ENCODE results near the gene ANKS4B.

Gene ANKS4B

DNA sequence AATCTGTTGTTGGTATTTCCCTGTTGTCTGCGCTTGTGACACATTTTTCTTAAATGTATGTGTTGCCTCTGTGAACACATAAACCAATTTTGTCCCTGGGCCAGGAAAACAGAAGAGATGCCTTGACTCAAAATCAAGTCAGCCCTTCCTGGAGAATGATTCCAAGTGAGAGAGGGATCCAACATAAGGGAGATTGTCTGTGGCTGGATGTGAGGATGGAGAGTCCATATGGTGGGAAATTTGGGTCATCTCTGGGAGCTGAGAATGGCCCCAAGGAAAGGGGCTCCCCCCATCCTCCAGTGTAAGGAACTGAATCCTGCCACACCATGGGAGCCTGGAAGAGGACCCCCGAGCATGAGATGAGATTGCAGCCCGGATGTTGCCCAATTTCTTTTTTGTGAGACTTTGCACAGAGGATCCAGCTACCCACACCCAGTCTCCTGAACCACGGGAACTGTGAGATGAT, 31.1 kb downstream of the ANKS4B start:
- no peaks in the 10 kb centered on the region for H3K36me3 ChIP-seq (replicated peaks in 1 of 2; ENCODE audit: control insufficient read depth in 2 of 2, insufficient read depth in 2 of 2, low read length in 2 of 2)
- no peak overlapping the region for H4K91ac ChIP-seq (ENCODE audit: low read depth, low read length, poor library complexity)
- no peak overlapping the region for H3K4ac ChIP-seq (ENCODE audit: low read length)
- H2AFZ ChIP-seq (ENCODE audit: low read length): peak overlapping the region; percentile 83
- no peaks in the 10 kb centered on the region for H3K9me3 ChIP-seq (replicated peaks in 1 of 2; ENCODE audit: control insufficient read depth in 2 of 2, insufficient read depth in 1 of 2, low read depth in 1 of 2, low read length in 2 of 2)
- no CpG with 5 or more reads among the region's 4 CpGs for WGBS, 2 donors (ENCODE audit: extremely low coverage in 2 of 2, insufficient read length in 2 of 2, insufficient replicate concordance in 1 of 2)
- no peak overlapping the region for H2BK5ac ChIP-seq (ENCODE audit: low read length)
- DNase-seq (ENCODE audit: low spot score): no peak
- H2BK12ac ChIP-seq (ENCODE audit: low read length): no peak overlapping the region
- no peak overlapping the region for H2BK15ac ChIP-seq (ENCODE audit: low read length)
- peaks cover 10 to 11% of the 10 kb centered on the region in 2 donors for H3K4me1 ChIP-seq (ENCODE audit: control insufficient read depth in 2 of 2, insufficient read depth in 1 of 2, low read depth in 1 of 2, low read length in 2 of 2)
- H4K8ac ChIP-seq (ENCODE audit: low read depth, low read length): no peak overlapping the region
- H3K9ac ChIP-seq (ENCODE audit: low read depth, low read length, poor library complexity): no peak overlapping the region
- H3K4me3 ChIP-seq (ENCODE audit: low read length in 2 of 2): no peak overlapping the region
- no peak overlapping the region for H3K18ac ChIP-seq (ENCODE audit: low read length)
- H3K27ac ChIP-seq (replicated peaks; ENCODE audit: low read length): no peak overlapping the region
- no peak overlapping the region for H3K4me2 ChIP-seq (ENCODE audit: insufficient read depth, low read length, poor library complexity, severe bottlenecking)
- H3K23ac ChIP-seq (ENCODE audit: low read depth, low read length, poor library complexity): no peak overlapping the region
- no peak overlapping the region for H2BK120ac ChIP-seq (ENCODE audit: low read depth, low read length)
- H3K14ac ChIP-seq (ENCODE audit: low read length): no peak overlapping the region
- no peaks in the 10 kb centered on the region for H3K27me3 ChIP-seq (ENCODE audit: control insufficient read depth in 3 of 3, insufficient read depth in 3 of 3, low read depth in 1 of 3, low read length in 3 of 3)
- H2AK5ac ChIP-seq (ENCODE audit: low read depth, low read length): no peak overlapping the region
- no peaks in the 10 kb centered on the region for H3K79me1 ChIP-seq (ENCODE audit: low read depth, low read length)

DNA sequence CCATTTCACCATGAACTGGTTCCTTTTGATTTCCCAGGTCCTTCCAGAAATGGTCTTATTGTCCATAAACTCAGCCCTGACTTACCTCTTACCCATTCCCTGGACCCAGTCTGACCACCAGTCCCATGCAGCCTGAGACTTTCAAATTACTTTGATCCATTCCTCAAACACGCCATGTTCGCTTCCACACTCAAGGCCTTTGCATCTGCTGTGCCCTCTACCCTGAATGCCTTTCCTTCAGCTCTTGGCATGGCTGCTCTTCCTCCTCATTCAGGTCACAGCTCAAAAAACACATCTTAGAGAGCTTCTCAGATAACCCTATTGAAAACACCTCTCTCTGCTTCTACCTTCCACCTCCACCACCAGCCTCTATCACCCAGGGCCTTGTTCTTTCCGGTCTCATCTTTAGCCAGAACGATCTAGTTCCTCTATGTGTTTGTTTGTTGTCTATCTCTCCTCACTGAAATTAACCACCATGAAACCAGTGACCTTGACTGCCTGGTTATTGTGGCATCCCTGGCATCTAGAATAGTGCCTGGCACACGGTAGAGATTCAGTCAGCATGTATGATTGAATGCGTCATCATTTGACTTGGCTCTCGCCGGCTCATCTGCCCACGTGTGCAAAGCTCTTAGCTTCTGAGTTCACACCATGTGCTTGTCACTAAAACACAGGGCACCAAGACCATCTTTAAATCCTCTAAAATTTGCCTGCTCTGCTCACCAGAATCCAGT, 31.8 kb downstream of the ANKS4B start:
- Histone ChIP-seq H3K4me3 (ENCODE audit: low read length in 2 of 2) (no peak overlapping the region), H3K9me3 (replicated peaks in 1 of 2; ENCODE audit: control insufficient read depth in 2 of 2, insufficient read depth in 1 of 2, low read depth in 1 of 2, low read length in 2 of 2) (no peaks in the 10 kb centered on the region), H3K36me3 (replicated peaks in 1 of 2; ENCODE audit: control insufficient read depth in 2 of 2, insufficient read depth in 2 of 2, low read length in 2 of 2) (no peaks in the 10 kb centered on the region), H3K4ac (ENCODE audit: low read length) (no peak overlapping the region), H2BK15ac (ENCODE audit: low read length) (no peak overlapping the region), H3K4me2 (ENCODE audit: insufficient read depth, low read length, poor library complexity, severe bottlenecking) (no peak overlapping the region), H2AK5ac (ENCODE audit: low read depth, low read length) (no peak overlapping the region), H3K27me3 (ENCODE audit: control insufficient read depth in 3 of 3, insufficient read depth in 3 of 3, low read depth in 1 of 3, low read length in 3 of 3) (no peaks in the 10 kb centered on the region), H3K27ac (replicated peaks; ENCODE audit: low read length) (no peak overlapping the region), H4K8ac (ENCODE audit: low read depth, low read length) (no peak overlapping the region), H3K4me1 (ENCODE audit: control insufficient read depth in 2 of 2, insufficient read depth in 1 of 2, low read depth in 1 of 2, low read length in 2 of 2) (peaks cover 10 to 11% of the 10 kb centered on the region in 2 donors), H3K18ac (ENCODE audit: low read length) (no peak overlapping the region), H2BK120ac (ENCODE audit: low read depth, low read length) (no peak overlapping the region), H4K91ac (ENCODE audit: low read depth, low read length, poor library complexity) (no peak overlapping the region), H3K23ac (ENCODE audit: low read depth, low read length, poor library complexity) (no peak overlapping the region), H3K79me1 (ENCODE audit: low read depth, low read length) (no peaks in the 10 kb centered on the region), H3K9ac (ENCODE audit: low read depth, low read length, poor library complexity) (no peak overlapping the region), H2BK5ac (ENCODE audit: low read length) (no peak overlapping the region), H2BK12ac (ENCODE audit: low read length) (no peak overlapping the region), H3K14ac (ENCODE audit: low read length) (no peak overlapping the region), H2AFZ (ENCODE audit: low read length) (no peak overlapping the region)
- no peak for DNase-seq (ENCODE audit: low spot score)
- no CpG with 5 or more reads among the region's 9 CpGs for WGBS, 2 donors (ENCODE audit: extremely low coverage in 2 of 2, insufficient read length in 2 of 2, insufficient replicate concordance in 1 of 2)

DNA sequence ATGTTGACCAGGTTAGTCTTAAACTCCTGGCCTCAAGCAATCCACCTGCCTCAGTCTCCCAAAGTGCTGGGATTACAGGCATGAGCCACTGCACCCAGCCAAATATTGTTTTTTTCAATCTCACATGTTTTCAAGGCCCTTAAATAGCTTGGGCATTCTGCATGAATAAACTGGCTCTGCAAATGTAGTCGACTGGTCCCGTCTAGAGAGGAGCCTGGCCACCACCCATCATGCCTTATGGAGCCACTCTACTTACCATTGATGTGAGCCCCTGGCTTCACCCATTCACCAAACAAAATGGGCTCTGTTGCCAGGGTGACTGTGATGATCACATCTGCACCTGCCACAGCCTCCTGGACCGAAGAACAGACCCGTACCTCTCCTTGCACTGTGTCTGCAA, 33.8 kb downstream of the ANKS4B start:
- Histone ChIP-seq H3K27ac (replicated peaks; ENCODE audit: low read length) (no peak overlapping the region), H3K79me1 (ENCODE audit: low read depth, low read length) (no peaks in the 10 kb centered on the region), H2AFZ (ENCODE audit: low read length) (no peak overlapping the region), H3K4ac (ENCODE audit: low read length) (no peak overlapping the region), H3K36me3 (replicated peaks in 1 of 2; ENCODE audit: control insufficient read depth in 2 of 2, insufficient read depth in 2 of 2, low read length in 2 of 2) (no peaks in the 10 kb centered on the region), H3K4me2 (ENCODE audit: insufficient read depth, low read length, poor library complexity, severe bottlenecking) (no peak overlapping the region), H4K8ac (ENCODE audit: low read depth, low read length) (no peak overlapping the region), H3K4me3 (ENCODE audit: low read length in 2 of 2) (no peak overlapping the region), H3K9ac (ENCODE audit: low read depth, low read length, poor library complexity) (no peak overlapping the region), H2BK15ac (ENCODE audit: low read length) (no peak overlapping the region), H2BK5ac (ENCODE audit: low read length) (no peak overlapping the region), H4K91ac (ENCODE audit: low read depth, low read length, poor library complexity) (no peak overlapping the region), H2BK120ac (ENCODE audit: low read depth, low read length) (no peak overlapping the region), H2AK5ac (ENCODE audit: low read depth, low read length) (no peak overlapping the region), H3K4me1 (ENCODE audit: control insufficient read depth in 2 of 2, insufficient read depth in 1 of 2, low read depth in 1 of 2, low read length in 2 of 2) (peaks cover 10 to 11% of the 10 kb centered on the region in 2 donors), H2BK12ac (ENCODE audit: low read length) (no peak overlapping the region), H3K23ac (ENCODE audit: low read depth, low read length, poor library complexity) (no peak overlapping the region), H3K9me3 (replicated peaks in 1 of 2; ENCODE audit: control insufficient read depth in 2 of 2, insufficient read depth in 1 of 2, low read depth in 1 of 2, low read length in 2 of 2) (no peaks in the 10 kb centered on the region), H3K14ac (ENCODE audit: low read length) (no peak overlapping the region), H3K18ac (ENCODE audit: low read length) (no peak overlapping the region), H3K27me3 (ENCODE audit: control insufficient read depth in 3 of 3, insufficient read depth in 3 of 3, low read depth in 1 of 3, low read length in 3 of 3) (no peaks in the 10 kb centered on the region)
- WGBS, 2 donors (ENCODE audit: extremely low coverage in 2 of 2, insufficient read length in 2 of 2, insufficient replicate concordance in 1 of 2): no CpG with 5 or more reads among the region's 4 CpGs
- no peak for DNase-seq (ENCODE audit: low spot score)

DNA sequence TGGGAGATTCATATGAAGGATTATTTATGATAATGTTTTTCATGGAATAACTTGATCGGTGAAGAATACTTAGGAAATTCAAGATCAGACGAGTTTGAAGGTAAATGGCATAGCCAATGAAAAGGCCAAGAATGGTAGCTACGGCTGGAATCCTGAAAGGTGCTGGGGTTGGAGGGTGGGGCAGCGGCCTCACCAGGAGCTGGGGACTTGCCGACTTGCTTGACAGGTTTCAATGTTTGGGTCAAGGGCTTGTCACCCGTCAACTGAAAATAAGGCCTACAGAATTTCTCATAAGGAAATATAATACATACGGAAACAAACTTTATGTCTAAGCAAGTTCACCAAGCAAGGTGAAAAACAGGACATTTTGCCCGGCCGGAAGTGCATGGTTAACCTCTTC, 34.7 kb downstream of the ANKS4B start:
- H3K27me3 ChIP-seq (ENCODE audit: control insufficient read depth in 3 of 3, insufficient read depth in 3 of 3, low read depth in 1 of 3, low read length in 3 of 3): no peaks in the 10 kb centered on the region

More for the DNA sequence above, 34.7 kb downstream of the ANKS4B start:
- Histone ChIP-seq H3K9me3 (replicated peaks in 1 of 2; ENCODE audit: control insufficient read depth in 2 of 2, insufficient read depth in 1 of 2, low read depth in 1 of 2, low read length in 2 of 2) (no peaks in the 10 kb centered on the region), H2BK15ac (ENCODE audit: low read length) (no peak overlapping the region), H3K18ac (ENCODE audit: low read length) (no peak overlapping the region), H3K4me3 (ENCODE audit: low read length in 2 of 2) (no peak overlapping the region), H2BK5ac (ENCODE audit: low read length) (no peak overlapping the region), H3K79me1 (ENCODE audit: low read depth, low read length) (no peaks in the 10 kb centered on the region), H2AK5ac (ENCODE audit: low read depth, low read length) (no peak overlapping the region), H3K27ac (replicated peaks; ENCODE audit: low read length) (no peak overlapping the region), H3K23ac (ENCODE audit: low read depth, low read length, poor library complexity) (no peak overlapping the region), H3K14ac (ENCODE audit: low read length) (no peak overlapping the region), H2BK120ac (ENCODE audit: low read depth, low read length) (no peak overlapping the region), H3K4ac (ENCODE audit: low read length) (no peak overlapping the region), H3K9ac (ENCODE audit: low read depth, low read length, poor library complexity) (no peak overlapping the region), H2AFZ (ENCODE audit: low read length) (no peak overlapping the region), H4K8ac (ENCODE audit: low read depth, low read length) (no peak overlapping the region), H3K4me2 (ENCODE audit: insufficient read depth, low read length, poor library complexity, severe bottlenecking) (no peak overlapping the region), H3K4me1 (ENCODE audit: control insufficient read depth in 2 of 2, insufficient read depth in 1 of 2, low read depth in 1 of 2, low read length in 2 of 2) (peaks cover 10 to 11% of the 10 kb centered on the region in 2 donors), H2BK12ac (ENCODE audit: low read length) (no peak overlapping the region), H4K91ac (ENCODE audit: low read depth, low read length, poor library complexity) (no peak overlapping the region), H3K36me3 (replicated peaks in 1 of 2; ENCODE audit: control insufficient read depth in 2 of 2, insufficient read depth in 2 of 2, low read length in 2 of 2) (no peaks in the 10 kb centered on the region)
- WGBS, 2 donors (ENCODE audit: extremely low coverage in 2 of 2, insufficient read length in 2 of 2, insufficient replicate concordance in 1 of 2): no CpG with 5 or more reads among the region's 9 CpGs
- DNase-seq (ENCODE audit: low spot score): no peak
